RPMI7951 (cell line): ENCODE measurements around the gene LYZL4. TPM values are rescaled to one million over a fixed set of nuclear protein-coding genes. Genes with fewer than 3 reads are reported as not detected.

ENCODE experiments used
- DNase-seq: peaks from one replicate; pipeline ENCODE4 v3.0.0-alpha.2; 2012; ENCODE audit warnings: low read depth
- total RNA-seq: library from RNA; depleted of rRNA; stranded (reverse); fragments of >200 nt; shearing (Covaris generic); gene quantifications from 2 replicates; pipeline ENCODE4 v1.2.3, GENCODE V29; 2014

LYZL4 gene
- total RNA-seq, 1 experiment from 2014 or later, result 1.6 TPM

GRCh38 chr3:42425736-42426407 lies 15.5 kb upstream of the LYZL4 start:
- DNase-seq, result no peak

DNA sequence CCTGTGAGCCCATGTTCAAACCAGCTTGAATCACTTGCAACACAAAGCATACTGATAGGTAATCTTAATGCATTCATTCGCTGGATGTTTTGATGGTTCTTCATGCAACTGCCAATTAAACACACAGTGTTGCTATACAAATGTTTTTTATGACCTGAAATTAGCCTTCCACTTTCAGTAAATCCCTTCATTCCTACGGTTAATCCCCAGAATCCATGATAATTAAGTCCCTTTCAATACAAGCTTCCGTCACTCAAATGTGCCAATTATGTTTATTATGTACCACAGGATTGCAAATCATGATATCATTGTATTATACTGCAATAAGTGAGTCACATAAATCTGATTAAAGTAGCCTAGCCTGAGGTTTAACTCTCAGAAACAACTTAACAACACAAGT lies 14.5 kb upstream of the LYZL4 start:
- no peak for DNase-seq

DNA sequence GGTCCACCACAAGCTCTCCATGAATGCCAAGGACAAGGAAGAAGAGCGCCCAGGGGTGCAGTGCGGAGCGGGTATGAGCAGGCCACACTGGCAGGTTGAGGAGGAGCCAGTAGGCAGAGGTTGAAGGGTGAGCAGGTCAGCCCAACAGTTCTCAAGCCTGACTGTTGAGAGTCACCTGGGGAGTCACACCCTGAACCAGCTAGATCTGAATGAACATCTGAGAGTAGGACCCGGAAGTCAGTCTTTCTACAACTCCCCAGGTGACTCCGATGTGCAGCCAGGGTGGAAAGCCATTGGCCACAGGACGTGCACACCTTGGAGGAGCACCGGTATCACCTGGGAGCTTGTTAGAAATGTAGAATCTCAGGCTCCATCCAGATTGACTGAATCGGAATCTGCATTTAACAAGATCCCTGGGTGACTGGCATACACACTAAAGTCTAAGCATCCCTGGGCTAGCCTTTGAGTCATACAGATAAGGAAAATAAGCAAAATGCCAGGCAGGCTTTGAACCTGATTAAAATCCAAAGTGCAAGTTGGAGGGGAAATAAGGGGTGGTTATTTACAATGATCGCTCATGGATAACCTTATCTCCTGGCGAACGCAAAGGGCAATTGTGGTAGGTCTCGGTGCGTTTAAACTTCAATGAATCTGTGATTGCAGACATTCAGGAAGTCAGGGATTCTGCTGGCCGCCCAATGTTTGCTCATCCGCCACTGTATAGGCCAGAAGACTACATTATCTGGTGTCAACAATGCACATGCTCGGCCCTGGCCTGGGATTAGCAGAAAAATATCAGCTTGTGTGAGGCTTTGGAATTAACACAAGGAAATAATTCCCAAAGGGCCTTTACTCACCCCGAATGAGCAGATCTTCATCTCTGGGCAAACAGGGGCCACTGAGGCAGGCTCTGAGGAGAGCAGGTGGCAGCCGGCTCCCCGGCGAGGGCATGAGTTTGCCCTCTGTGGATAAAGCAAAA lies 11.7 kb upstream of the LYZL4 start:
- no peak for DNase-seq

- no peak for DNase-seq
Observed at GRCh38 chr3:42419563-42419962, 9.2 kb upstream of the LYZL4 start.

DNA sequence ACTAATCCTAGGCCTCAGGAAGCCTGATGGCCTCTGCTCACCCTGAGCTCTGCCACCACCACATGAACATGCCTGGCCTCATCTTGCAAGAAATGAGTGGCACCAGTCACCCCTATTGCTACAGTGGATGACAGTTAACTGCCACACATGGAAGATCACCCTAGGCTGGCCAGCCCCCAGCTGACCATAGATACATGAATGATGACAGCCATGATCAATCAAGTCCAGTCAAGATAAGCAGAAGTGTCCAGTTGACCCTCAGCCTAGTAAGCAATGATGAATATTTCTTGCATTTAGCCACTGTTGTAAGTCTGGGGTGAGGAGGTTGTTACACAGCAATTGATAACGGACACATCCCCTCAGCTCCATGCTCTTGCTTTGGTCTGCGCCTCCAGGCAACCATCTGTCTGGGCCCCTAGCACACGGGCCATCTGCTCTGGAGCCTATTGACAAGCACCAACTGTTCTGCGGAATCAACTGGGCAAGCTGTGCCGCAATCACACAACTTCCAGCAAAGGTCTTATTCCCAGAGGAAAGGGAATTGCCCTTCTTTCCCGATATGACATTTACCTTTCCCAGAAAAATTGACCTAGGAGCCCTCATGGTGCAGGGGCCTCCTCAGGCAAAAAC lies 2.2 kb upstream of the LYZL4 start:
- DNase-seq, result no peak

GRCh38 chr3:42411429-42411828 lies 1.0 kb upstream of the LYZL4 start:
- DNase-seq, result no peak

DNA sequence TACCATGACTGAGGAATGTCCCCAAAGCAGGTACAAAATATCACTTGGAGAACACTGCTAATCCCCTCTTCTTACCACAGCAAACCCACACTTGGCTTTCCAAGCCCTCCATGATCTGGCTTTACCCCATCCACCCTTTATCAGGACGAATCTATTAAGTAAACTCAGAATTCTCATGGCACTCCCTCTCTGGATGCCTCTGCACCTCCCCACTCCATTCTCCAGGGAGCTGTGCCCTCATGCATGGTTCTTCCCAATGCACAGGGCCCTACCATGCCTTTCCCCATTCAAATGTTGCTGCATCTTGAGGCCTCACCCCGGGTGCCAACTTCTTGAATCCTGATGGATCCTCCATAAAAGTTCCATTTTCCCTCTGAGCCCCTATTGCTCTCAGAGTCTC lies 2.3 kb downstream of the LYZL4 start:
- DNase-seq, result no peak

- no peak for DNase-seq
Observed at GRCh38 chr3:42406727-42407450, 3.5 kb downstream of the LYZL4 start.

DNA sequence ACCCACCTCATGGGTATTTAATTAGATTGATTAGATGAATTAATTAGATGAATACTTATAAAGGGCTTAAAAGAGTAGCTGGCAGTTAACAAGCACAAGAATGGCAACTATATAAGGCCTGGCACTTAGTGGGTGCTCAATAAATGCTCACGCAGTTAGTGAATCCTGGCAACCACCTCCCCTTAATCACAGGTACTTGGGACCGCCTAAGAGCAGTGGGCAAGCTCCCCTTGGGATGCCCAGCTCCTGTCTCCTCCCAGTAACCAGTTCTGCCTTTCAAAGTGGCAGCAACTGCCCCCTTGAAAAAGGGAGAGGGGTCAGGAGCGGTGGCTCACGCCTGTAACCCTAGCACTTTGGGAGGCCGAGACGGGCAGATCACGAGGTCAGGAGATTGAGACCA lies 4.6 kb downstream of the LYZL4 start:
- no peak for DNase-seq

DNA sequence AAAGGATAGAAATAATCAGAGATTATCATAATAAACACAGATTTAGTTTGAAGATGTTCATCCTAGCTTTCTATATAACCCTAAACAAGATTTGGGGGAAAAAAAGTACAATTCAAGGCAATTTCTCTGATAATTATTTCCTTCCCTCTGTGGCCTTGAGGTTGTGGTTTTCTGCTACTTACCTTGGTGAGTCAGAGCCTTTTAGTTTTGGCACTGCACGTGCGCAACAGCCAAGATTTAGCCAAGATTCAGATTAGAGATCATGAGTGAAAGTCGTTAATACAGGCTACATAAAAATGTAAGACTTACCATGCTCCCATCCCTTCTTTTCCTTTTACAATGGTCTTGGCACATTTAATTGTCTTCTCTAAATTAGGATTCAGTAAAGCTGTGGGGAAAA lies 6.7 kb downstream of the LYZL4 start:
- peak; percentile 49 for DNase-seq

- DNase-seq, result peak; percentile 37
Observed at GRCh38 chr3:42402394-42403096, 7.9 kb downstream of the LYZL4 start.

- no peak for DNase-seq
Observed at GRCh38 chr3:42398080-42398479, 12.3 kb downstream of the LYZL4 start.

DNA sequence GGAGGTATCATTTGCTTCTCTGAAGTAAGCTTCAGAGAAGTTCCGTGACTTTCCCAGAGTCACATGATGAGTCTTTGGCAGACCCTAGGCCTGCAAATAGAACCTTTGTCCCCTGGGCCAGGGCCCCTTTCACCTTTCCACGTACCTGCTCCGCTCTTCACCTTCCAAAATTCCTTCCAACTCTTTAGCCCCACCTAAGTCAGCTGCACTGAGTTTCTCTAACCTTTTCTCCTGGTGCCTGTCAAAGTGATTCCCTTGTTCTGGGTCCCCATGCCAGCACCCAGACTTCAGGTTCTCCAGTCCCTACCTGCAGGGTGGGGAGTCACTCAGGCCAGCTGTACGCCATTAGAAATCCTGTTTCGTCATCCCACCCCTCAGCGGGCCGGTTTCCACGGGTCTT lies 12.8 kb downstream of the LYZL4 start:
- no peak for DNase-seq

DNA sequence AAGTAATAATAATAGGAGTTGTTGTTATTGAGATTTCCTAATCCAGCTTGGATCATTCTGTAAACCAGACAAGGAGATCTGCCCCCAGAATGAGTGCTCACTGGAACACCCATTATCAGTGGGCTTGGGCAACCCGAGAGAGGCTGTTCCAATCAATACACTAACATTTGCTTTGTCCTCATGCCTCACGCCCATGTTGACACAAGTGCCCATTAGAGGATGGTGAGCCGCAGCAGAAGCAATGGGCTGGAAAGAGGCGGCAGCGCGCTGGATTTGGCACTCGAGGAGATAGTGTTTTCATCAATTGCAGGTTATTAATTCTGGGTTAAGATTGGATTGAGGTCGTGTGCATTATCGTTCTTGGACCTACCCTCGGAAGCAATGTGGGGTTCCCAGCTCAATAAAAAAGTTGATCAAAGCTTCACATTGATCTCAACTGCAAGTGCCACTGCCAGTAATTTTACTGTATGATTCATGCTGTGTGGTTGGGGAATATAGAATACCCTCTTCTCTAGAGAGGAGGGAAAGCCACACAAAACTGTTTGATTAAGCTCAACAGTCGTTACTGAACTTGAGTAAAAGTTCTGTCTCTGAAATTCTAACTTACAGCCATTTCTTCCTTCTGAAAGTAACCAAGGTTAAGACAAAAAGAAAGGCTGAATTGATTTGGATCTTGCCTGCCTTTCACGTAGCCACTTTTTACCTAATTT lies 15.7 kb downstream of the LYZL4 start:
- DNase-seq, result no peak

GRCh38 chr3:42387802-42388651 lies 22.4 kb downstream of the LYZL4 start:
- DNase-seq, result peak; percentile 61

DNA sequence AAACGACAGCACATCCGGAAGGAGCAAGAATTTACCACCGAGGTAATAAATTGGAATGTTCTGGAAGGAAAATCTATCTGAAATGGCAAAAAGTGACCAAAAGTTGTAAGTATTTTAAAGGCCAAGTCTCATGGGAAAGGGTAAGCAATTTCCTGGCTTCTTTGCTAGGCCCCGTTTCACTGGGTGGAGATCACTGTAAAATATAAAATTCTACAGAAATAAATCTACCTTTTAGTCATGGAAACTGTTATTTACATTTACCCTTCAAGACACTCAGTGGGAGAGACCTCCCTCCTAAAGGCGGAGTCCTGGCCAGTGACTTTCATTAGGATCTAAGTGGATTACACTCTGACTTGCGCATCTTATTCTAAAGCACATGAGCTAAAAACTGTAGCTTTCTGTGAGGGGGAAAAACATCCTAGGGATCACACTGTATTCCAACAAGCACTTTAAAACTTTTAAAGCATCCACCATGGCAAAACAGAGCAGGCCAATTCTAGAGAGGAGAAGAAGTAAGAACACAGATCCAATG lies 28.8 kb downstream of the LYZL4 start:
- no peak for DNase-seq

DNA sequence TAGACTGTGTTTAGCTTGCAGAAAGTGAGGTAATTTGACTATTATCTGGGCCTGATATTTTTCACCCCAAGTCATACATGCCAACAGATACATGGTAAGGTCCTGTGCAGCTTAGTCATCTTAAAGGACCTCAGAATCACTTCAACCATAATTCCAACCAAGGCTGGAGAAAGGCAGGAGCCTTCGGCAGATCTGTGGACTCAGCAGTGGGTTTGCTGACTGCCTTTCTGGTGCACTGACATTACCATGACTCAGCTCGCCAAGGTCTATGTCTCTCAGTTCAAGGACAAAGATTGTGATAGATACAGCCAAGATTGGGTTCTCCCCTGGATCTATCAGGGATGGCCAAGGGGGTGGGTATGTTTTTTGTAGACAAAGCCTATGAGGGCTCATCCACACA lies 32.7 kb downstream of the LYZL4 start:
- peak; percentile 61 for DNase-seq

DNA sequence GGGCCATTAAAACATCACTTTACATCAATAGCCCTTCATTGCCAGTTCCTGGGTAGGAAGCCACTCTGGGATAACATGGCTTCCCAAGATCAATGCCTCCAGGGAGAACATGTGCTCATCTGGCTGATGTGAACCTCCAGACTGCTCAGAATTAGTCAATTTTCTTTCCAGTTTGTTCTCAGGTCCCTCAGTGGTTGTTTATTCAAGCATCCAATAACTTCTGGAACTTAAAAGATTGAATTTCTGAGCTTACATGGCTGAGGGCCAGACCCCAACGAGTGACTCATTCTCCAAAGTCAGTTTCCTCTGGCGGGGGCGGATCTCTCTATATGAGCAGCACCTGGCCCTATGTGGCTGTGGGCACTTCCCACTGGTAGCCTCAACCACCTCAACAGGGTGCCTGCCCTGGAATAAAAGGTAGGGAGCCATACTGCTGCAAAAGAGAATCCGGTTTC lies 34.0 kb downstream of the LYZL4 start:
- DNase-seq, result peak; percentile 97

- DNase-seq, result no peak
Observed at GRCh38 chr3:42375121-42375800, 35.1 kb downstream of the LYZL4 start.
